ENCODE results near the gene MPG.

The MPG gene

DNA sequence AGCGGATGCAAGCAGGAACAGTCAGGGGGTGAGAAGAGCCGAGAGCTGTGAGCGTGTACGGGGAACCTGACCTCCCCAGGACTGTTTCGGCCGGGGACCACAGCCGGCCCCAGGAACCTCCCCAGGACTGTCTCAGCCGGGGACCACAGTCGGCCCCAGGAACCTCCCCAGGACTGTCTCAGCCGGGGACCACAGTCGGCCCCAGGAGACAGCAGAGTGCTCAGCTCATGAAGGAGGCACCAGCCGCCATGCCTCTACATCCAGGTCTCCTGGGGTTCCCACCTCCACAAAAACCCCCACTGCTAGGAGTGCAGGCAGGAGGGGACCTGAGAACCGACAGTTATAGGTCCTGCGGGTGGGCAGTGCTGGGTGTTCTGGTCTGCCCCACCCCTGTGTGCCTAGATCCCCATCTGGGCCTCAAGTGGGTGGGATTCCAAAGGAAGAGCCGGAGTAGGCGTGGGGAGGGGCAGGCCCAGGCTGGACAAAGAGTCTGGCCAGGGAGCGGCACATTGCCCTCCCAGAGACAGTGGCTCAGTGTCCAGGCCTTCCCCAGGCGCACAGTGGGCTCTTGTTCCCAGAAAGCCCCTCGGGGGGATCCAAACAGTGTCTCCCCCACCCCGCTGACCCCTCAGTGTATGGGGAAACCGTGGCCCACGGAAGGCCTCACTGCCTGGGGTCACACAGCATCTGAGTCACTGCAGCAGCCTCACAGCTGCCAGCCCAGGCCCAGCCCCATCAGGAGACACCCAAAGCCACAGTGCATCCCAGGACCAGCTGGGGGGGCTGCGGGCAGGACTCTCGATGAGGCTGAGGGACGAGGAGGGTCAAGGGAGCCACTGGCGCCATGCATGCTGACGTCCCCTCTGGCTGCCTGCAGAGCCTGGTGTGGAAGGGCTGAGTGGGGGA lies 9.9 kb upstream of the MPG start:
- DNase-seq: no peak

DNA sequence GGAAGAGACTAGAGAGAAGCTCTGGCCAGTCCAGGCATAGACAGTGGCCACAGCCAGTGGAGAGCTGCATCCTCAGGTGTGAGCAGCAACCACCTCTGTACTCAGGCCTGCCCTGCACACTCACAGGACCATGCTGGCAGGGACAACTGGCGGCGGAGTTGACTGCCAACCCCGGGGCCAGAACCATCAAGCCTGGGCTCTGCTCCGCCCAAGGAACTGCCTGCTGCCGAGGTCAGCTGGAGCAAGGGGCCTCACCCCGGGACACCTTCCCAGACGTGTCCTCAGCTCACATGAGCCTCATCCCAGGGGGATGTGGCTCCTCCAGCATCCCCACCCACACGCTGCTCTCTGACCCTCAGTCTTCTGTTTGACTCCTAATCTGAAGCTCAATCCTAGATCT lies 8.8 kb upstream of the MPG start:
- DNase-seq: no peak

DNA sequence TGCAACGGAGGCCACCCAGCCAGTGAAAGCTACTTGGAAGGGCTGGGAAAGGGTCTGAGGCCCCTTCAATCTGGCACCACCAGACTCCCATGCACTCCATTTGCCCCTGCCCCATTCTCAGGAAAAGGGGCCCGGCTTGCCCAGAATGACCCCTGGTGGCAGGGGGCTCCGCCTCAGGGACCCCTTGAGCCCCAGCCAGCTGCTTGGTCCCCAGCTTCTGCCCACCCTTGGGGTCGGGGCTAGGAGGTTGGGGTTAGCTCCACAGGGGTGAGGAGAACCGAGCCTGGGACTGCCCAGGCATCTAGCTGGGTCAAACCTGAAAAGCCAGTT lies 6.8 kb upstream of the MPG start:
- no peak for DNase-seq

DNA sequence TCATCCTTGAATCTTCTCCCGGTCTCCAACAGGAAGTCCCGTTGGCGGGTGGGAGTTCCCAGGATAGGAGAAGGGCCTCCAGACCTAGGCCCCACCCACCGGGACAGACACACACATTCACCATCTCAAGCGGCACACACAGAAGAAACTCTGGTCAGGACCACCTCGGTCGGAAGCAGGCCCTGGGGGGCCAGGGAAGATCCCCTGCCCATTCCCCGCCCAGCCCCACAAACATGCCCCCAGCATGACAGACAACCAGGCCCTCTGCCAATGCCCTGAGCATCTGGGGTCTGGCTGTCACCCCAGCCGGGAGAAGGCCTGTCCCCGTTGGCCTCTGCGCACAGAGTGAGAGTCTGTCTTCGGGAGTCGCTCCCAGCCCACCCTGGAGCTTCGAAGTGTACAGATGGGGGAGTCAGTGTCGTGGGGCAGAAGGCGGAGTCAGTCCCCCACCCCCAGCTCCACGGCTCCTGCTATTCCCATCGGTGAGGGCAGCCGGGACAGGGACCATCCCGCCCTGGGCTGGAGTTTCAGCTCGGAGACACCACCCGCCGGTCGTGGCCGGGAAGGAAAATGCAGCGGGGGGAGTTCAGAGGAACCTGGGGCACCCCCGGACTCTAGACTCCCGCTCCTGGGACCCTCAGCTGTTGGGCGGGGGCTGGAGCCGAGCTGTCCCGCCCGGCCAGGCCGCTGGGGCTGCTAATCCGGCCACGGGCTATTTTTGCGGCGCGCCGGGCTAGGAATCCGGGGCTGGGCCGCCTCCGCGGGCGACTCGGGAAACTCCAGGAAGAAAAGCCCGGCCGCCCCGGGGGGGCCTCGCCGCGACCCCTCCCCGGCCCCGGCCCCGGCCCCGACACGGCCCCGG lies 6.3 kb upstream of the MPG start:
- no peak for DNase-seq

DNA sequence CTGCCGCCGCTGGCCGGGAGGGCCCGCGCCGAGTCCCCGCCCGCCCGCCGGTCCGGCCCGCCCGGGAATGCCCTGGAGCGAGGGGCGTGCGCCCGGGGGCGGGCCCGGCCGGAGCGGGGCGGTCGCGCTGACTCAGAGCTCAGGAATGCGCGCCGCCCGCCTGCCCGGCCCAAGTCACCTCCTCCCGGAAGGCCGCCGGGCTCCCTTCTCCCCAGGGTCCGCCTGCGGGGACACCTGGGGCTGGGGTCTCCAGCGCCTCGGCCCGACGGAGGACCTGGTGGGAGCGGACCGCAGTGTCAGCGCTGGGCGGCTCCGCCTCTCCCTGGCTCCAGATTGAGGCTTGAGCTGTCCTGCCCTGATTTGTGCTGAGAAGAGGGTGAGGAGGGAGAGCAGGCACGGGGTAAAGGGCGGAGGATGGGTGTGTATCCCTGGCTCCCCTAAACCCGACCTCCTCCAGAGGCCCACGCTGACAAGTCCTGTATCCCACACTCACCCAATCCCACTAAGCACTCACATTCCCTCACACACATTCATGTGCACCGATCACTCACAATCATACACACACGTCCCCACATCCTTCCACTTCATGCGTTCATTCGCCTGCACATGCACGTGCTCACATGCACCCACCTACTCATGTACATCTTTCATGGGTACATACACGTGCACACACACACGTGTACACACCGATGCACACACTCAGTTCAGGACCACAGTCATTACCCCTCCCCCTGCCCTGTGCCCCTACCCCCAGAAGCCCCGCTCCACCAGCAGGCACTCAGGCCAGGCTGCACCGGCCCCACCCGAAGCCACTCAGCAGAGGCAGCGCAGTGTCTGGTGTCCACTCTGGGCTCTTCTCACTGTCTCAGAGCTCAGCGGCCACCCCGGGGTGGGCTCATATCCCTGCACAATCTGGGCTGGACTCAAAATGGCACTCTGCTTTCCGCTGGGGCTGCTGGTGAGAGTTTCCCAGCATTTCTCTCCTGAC lies 5.2 kb upstream of the MPG start, which contains the start of gene RHBDF1:
Gene RHBDF1, minus strand, starts transcription at position 71 of the 988 bp plus-strand sequence. CDS start 7,616 bp downstream, outside the sequence.
- DNase-seq: no peak

DNA sequence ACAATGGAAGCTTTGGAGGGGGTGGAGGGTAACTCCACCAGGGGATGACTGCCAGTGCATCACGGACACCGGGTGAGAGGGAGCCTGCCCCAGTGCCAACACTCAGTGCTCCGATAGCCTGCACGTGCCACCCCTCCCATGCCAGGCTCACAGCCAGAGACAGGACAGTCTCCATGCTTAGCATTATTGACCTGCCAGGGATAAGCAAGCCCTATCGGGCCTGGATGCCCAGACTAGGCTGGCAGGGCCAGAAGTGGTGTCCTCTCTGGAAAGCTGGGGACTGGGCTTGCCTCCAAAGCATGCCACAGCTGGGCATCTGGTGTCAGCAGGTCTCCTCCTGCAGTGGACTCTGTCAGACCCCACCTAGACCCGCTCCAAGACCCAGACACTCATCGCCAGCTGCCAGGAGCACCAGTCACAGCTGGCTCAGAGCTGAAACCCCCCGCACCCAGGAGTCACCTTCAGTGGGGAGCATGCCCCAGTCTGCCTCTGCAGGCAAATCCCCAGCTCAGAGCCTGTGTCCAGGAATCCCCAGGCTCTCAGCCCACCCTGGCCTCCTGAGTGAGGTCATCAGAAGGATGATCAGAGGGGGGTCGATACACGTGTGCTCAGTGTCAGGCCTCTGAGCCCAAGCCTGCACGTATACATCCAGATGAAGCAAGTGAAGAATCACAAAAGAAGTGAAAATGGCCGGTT lies 3.8 kb upstream of the MPG start:
- no peak for DNase-seq

DNA sequence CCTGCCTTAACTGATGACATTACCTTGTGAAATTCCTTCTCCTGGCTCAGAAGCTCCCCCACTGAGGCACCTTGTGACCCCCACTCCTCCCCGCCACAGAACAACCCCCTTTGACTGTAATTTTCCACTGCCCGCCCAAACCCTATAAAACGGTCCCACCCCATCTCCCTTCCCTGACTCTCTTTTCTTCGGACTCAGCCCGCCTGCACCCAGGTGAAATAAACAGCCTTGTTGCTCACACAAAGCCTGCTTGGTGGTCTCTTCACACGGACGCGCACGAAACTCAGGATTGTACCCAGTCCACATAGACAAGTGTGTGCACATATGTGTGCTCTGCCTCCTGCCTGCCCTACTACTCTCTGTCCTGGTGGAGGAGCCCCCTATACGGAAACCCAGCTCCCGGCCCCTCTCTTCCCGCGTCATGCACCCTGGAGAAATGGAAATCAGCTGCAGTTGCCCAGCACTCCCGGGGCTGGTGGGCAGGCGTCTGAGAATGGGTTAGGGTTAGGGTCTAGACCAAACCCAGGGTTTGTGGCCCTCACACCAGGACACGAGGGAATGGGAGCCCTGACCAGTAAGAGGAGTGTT lies 3.2 kb upstream of the MPG start:
- DNase-seq: no peak

DNA sequence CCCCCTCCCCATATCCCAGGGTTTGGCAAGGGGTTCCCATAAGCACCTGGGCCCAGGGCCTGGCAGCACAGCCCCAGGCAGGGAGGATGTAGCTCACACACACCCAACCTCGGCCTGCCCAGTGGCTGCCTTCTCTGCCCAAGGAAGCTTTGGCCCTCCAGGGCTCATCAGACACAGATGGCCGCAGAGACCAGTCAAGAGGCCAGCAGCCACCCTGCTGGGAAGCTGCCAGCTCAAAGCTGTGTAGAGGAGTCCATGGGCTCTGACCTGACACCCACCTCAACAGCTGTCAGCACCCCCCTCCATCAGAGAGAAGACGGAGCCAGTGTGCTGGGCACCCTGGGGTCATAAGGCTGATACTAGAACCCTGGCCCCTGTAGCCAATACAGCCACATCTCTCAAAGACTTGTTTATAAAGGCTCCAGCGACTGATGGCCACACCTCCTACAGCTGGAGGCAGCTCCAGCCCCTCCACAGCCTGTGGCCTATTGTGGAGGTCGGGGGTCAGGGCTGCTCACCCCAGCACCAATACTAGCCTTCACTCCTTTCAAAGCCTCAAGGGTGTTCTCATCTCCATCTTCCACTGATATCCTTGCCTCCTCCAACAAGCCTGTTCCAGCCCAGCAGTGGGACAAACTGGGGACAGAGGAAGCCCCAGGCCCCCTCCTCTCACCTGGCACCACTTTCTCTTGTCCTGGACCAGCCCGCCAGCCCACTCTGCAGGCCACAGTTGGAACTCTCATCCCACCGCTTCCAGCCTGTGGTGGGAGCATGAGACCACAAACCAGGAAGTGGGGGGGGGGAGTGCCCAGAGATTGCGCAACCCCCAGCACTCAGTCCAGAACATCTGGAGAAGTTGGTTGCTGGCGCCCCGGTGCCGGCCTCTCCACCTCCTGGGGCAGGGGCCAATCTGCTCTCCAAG lies 2.2 kb upstream of the MPG start:
- DNase-seq: no peak

DNA sequence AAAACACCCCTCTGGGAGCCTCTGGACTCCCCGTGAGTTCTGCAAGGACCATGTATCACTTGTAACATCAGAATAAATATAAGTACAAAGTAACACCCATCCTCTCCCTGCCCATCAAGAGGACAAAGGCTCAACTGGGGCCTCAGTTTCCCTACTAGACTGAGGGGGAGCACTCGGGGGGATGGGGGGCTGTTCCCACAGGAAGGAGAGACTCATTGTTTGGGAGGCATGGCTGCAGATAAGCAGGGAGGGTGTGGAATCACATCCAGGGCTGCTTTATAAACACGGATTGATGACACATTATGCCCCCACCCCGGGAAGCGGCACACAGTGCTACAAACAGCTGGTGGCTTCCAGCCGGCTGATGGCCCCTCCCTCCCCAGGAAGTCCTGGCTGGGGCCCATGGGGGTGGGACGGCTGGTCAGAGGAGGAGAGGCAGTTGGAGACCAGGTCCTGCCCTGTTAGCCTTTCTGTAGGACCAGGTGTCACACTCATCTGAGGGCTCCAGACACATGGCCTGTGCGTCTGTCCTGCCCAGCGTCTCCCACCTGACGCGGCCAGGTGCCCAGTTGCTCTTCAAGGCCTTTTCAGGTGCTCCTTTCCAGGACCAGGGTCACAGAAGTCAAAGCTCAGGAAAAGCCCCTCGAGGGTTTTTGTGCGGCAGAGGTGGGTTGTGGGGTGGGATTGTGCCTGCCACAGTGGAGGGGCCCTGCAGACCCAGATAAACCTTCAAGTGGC lies 1.3 kb upstream of the MPG start:
- no peak for DNase-seq

DNA sequence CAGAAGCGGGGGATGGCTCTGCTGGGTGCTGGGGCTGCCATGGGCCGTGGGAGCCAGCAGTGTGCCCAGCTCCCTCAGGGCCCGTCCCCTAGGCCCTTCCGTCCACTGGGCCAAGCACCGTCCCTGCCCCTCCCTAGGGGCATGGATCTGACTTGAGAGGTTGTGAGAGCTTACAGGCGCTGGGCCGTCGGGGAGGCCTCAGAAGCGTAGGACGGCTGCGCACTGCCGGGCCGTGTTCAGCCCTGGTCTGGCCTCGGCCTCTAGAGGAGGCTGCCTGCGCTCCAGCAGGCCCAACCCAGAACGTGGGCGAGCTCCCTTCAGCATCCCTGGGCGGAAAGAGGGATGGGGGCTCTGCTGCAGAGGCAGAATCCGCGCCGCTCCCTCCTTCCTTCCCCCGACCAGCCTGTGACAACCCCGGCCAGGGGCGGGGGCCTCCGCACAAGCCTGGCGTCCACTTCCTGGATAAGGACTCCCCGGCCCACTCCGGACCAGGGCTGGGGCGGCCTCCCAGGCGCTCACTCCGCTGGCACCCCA lies 685 bp upstream of the MPG start:
- DNase-seq: no peak

DNA sequence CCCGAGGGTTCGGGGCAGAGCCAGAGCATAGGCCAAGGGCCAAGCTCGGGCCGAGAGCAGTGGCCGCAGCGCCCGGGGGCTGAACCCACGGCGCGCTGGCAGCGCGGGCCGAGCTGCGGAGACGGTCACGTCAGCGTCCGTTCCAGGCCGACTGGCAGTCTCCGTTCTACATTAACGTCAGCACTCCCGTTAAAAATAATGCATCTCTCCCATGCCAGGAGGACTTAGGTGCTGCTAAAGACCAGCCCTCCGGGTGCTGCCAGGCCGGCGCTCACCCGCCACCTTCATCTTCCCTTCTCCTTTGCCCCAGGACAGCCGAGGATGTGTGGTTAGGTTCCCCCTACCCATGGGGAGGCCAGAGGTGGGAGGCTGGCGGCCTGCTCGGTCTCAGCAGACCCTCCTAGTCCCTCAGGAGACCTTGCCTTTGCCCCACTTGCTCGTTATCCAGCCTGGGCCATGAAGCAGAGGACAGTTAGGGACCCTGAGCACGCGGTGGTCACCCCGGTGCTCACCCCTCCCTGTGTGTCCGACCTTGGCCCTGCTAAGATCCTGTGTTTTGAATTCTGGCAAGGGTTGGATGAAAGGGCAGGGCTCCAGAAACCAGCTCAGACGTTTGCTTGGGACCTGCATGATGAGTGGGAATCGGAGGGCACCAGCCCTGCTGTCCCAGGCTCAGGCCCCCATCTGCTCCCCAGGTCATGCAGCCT lies 572 bp downstream of the MPG start:
- no peak for DNase-seq

DNA sequence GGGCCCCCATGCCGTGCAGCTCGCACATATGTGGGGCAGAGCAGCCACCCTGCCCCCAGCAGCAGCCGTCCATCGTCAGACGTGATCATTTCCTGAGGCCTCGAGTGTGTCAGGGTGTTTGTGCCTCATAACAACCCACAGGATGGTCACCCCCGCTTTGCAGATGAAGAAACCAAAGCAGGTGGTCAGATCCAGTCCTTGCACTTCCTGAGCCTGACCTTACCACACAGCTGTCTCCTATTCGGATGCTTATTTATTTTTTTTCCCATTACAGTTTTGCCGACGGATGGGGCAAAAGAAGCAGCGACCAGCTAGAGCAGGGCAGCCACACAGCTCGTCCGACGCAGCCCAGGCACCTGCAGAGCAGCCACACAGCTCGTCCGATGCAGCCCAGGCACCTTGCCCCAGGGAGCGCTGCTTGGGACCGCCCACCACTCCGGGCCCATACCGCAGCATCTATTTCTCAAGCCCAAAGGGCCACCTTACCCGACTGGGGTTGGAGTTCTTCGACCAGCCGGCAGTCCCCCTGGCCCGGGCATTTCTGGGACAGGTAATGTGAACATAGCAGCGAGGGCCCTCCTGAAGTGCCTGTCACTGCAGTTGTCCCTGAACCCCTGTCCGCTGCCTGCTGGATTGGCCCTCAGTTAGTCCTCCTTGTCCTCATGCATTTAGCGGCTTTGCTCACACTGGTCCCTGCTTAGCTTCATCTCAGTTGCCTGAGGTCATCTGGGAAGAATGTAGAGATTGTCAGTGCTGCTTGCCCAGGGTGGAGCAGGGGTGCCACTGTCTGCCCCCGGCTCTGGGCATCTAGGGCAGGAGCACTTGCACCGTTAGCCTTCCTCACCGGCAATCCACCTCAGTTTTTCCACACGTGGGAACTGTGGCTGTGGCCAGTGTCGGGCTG lies 1.4 kb downstream of the MPG start:
- no peak for DNase-seq

DNA sequence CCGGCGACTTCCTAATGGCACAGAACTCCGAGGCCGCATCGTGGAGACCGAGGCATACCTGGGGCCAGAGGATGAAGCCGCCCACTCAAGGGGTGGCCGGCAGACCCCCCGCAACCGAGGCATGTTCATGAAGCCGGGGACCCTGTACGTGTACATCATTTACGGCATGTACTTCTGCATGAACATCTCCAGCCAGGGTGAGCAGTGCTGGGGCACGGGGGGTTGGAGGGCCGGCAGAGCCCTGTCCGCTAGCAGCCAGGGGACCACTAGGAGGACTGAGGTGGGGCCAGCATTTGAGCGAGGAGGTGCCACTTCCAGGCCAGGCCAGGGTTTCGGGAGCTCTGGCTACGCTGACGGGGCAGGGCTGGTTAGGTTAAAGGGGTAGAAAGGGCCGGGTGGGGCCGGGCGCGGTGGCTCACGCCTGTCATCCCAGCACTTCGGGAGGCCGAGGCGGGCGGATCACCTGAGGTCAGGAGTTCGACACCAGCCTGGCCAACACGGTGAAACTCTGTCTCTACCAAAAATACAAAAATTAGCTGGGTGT lies 5.1 kb downstream of the MPG start:
- no peak for DNase-seq

DNA sequence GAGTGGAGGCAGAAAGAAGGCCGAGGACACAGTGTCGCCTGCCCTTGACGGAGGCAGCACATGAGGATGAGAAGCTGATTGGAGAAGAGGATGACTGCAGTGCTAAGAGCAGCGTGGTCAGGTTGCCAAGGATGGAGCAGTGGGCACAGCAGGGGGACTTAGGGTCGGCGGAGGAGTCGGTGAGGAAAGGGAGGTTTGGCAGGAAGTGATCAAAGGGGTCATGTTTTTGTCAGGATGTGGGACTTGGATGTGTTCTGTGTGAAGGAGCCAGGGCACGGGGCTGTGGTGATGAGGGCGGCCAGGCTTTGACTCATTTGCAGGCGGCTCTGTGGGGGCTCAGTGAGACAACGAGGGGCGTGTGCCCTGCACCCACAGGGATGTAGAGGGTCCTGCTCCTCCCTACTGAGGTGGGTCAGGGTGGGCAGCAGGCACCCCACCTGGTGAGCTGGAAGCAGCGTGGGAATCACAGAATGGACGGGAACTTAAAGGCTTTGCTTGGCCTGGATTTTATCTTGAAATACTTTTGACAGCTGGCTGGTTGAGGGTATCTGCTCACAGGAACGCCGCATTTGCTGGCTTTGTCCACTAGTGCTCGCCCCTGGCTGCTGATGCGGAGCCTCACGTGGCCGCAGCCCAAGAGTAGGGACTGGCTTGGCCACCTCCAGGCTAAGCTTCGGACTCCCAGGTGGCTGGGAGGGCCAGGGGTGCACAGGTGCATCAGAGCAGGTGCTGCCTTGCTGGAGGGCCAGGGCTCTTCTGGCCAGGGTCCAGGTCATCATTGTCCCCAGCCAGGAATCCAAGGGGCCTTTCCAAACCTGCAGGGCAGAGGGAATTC lies 6.0 kb downstream of the MPG start:
- no peak for DNase-seq

DNA sequence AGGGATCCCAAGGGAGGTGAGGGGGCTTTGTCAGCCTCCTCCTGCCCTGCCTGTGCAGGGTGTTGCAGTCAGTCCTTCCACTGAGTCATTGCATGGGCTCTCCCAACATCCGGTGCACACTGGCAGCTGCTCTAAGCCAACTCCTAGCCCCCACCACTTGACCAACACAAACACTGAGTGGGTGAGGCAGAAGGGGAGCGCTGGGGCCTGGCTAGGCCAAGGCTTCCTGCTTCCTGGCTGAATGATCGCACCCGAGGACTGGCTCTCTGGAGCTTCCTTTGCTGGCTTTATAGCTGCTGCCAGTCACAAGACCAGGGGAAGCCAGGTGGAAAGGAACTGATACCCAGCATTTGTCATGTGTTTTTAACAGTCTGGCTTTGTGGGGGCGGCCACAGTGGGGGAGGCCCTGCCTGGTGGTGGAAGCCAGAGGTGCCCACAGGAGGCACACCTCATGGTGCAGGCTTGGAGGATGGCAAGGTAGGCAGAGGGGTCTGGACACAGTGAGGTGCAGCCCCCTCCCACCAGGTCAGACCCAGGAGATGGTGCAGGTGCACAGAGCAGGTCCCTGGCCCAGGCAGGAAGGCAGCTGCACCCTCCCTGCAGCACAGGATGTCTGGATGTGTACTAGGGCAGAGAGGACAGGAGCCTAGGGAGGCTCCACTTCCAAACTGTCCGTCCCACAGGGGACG lies 6.8 kb downstream of the MPG start:
- DNase-seq: no peak

DNA sequence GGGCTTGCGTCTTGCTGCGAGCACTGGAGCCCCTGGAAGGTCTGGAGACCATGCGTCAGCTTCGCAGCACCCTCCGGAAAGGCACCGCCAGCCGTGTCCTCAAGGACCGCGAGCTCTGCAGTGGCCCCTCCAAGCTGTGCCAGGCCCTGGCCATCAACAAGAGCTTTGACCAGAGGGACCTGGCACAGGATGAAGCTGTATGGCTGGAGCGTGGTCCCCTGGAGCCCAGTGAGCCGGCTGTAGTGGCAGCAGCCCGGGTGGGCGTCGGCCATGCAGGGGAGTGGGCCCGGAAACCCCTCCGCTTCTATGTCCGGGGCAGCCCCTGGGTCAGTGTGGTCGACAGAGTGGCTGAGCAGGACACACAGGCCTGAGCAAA lies 7.4 kb downstream of the MPG start:
- DNase-seq: no peak
